H9 (cell line): ENCODE data around the gene HMGB1. TPM values are rescaled to one million over a fixed set of nuclear protein-coding genes. Genes with fewer than 3 reads are reported as not detected.

ENCODE experiments used
- DNase-seq: peaks from one replicate; pipeline ENCODE4 v3.0.0-alpha.2; 2017
- H2AFZ ChIP-seq: one replicate; pipeline ENCODE4 v1.6.1; 2013; ENCODE audit warnings: mild to moderate bottlenecking, low read length, control low read depth, moderate library complexity
- H2AK5ac ChIP-seq: 2 replicates; pipeline ENCODE4 v1.6.1; 2013; ENCODE audit warnings: low read length, control low read depth, mixed read lengths; ENCODE audit not compliant: insufficient read length
- H2BK120ac ChIP-seq: one replicate; pipeline ENCODE4 v1.6.1; 2013; ENCODE audit warnings: low read depth, mild to moderate bottlenecking, low read length, control low read depth, inconsistent platforms; ENCODE audit not compliant: poor library complexity, severe bottlenecking
- H2BK12ac ChIP-seq: 2 replicates; pipeline ENCODE4 v1.6.1; 2013; ENCODE audit warnings: low read length, control low read depth, mixed read lengths, low read depth; ENCODE audit not compliant: insufficient read length
- H2BK15ac ChIP-seq: 2 replicates; pipeline ENCODE4 v1.6.1; 2013; ENCODE audit warnings: low read depth, low read length, control low read depth
- H2BK20ac ChIP-seq: one replicate; pipeline ENCODE4 v1.6.1; 2013; ENCODE audit warnings: low read depth, mild to moderate bottlenecking, low read length, control low read depth, inconsistent platforms; ENCODE audit not compliant: poor library complexity, severe bottlenecking
- H2BK5ac ChIP-seq: 2 replicates; pipeline ENCODE4 v1.6.1; 2013; ENCODE audit warnings: low read length, control low read depth, mixed read lengths; ENCODE audit not compliant: insufficient read length
- H3K14ac ChIP-seq: 2 replicates; pipeline ENCODE4 v1.6.1; 2013; ENCODE audit warnings: low read length, control low read depth; ENCODE audit not compliant: insufficient read depth
- H3K18ac ChIP-seq: 2 replicates; pipeline ENCODE4 v1.6.1; 2013; ENCODE audit warnings: low read depth, mild to moderate bottlenecking, mixed read lengths, low read length, control low read depth; ENCODE audit not compliant: insufficient read length
- H3K23ac ChIP-seq: 2 replicates; pipeline ENCODE4 v1.6.1; 2013; ENCODE audit warnings: low read length, control low read depth, mixed read lengths, low read depth; ENCODE audit not compliant: insufficient read length
- H3K23me2 ChIP-seq: 2 replicates; pipeline ENCODE4 v1.6.1; 2013; ENCODE audit warnings: low read depth, mild to moderate bottlenecking, mixed read lengths, low read length, control low read depth; ENCODE audit not compliant: insufficient read length, poor library complexity, severe bottlenecking
- H3K27ac ChIP-seq: 2 replicates; pipeline ENCODE4 v1.5.1; 2013; ENCODE audit warnings: low read length, control low read depth, mixed read lengths, low read depth; ENCODE audit not compliant: insufficient read length
- H3K27me3 ChIP-seq: 2 replicates; pipeline ENCODE4 v1.6.1; 2013; ENCODE audit warnings: low read length, control low read depth, inconsistent platforms; ENCODE audit not compliant: insufficient read depth
- H3K4ac ChIP-seq: 2 replicates; pipeline ENCODE4 v1.6.1; 2013; ENCODE audit warnings: low read depth, mild to moderate bottlenecking, control low read depth, inconsistent platforms, low read length, moderate library complexity
- H3K4me1 ChIP-seq: 2 replicates; pipeline ENCODE4 v1.6.1; 2013; ENCODE audit warnings: low read length, control low read depth, inconsistent platforms; ENCODE audit not compliant: insufficient read depth
- H3K4me2 ChIP-seq: 2 replicates; pipeline ENCODE4 v1.6.1; 2013; ENCODE audit warnings: low read length, control low read depth, mixed read lengths; ENCODE audit not compliant: insufficient read length, insufficient read depth
- H3K56ac ChIP-seq: 2 replicates; pipeline ENCODE4 v1.6.1; 2013; ENCODE audit warnings: low read depth, mild to moderate bottlenecking, mixed read lengths, low read length, control low read depth; ENCODE audit not compliant: insufficient read length
- H3K79me1 ChIP-seq: 2 replicates; pipeline ENCODE4 v1.6.1; 2013; ENCODE audit warnings: low read depth, mild to moderate bottlenecking, moderate library complexity, low read length, control low read depth, inconsistent platforms; ENCODE audit not compliant: insufficient read depth, poor library complexity, severe bottlenecking
- H3K79me2 ChIP-seq: 2 replicates; pipeline ENCODE4 v1.6.1; 2013; ENCODE audit warnings: low read length, control low read depth, inconsistent platforms; ENCODE audit not compliant: insufficient read depth
- H3K9ac ChIP-seq: 2 replicates; pipeline ENCODE4 v1.6.1; 2013; ENCODE audit warnings: low read length, control low read depth, mixed read lengths; ENCODE audit not compliant: insufficient read length; ENCODE audit errors: extremely low read depth
- H3K9me3 ChIP-seq: one replicate; pipeline ENCODE4 v1.6.1; 2013; ENCODE audit warnings: low read depth, low read length, inconsistent platforms; ENCODE audit not compliant: control insufficient read depth
- H3T11ph ChIP-seq: one replicate; pipeline ENCODE4 v1.6.1; 2013; ENCODE audit warnings: mild to moderate bottlenecking, low read length, control low read depth, inconsistent platforms
- H4K20me1 ChIP-seq: one replicate; pipeline ENCODE4 v1.6.1; 2013; ENCODE audit not compliant: control insufficient read depth, insufficient read length, insufficient read depth
- H4K5ac ChIP-seq: 2 replicates; pipeline ENCODE4 v1.6.1; 2013; ENCODE audit warnings: low read depth, mild to moderate bottlenecking, mixed read lengths, low read length, control low read depth; ENCODE audit not compliant: insufficient read length
- H4K8ac ChIP-seq: replicated peaks from 2 replicates; pipeline ENCODE4 v1.6.1; 2013; ENCODE audit warnings: low read length, control low read depth, mixed read lengths, low read depth; ENCODE audit not compliant: insufficient read length
- H4K91ac ChIP-seq: 2 replicates; pipeline ENCODE4 v1.6.1; 2013; ENCODE audit warnings: low read depth, mild to moderate bottlenecking, moderate library complexity, mixed read lengths, low read length, control low read depth; ENCODE audit not compliant: insufficient read length
- H3K27ac Mint-ChIP-seq, 3 experiments: 2 replicates in 2 of 3; 3 replicates in 1 of 3; pipeline ENCODE4 v1.8.0; 2020 to 2021; ENCODE audit warnings: mixed read lengths in 3 of 3, mild to moderate bottlenecking in 1 of 3, moderate library complexity in 1 of 3
- H3K27me3 Mint-ChIP-seq: 2 replicates; pipeline ENCODE4 v1.8.0; 2021; ENCODE audit warnings: low read depth, mild to moderate bottlenecking, moderate library complexity, mixed read lengths
- H3K36me3 Mint-ChIP-seq, 3 experiments: 2 replicates in 2 of 3; 3 replicates in 1 of 3; pipeline ENCODE4 v1.8.0; 2020 to 2021; ENCODE audit warnings: low read depth in 3 of 3, mixed read lengths in 3 of 3; ENCODE audit not compliant: insufficient read depth in 1 of 3
- H3K4me1 Mint-ChIP-seq, 2 experiments: 2 replicates each; pipeline ENCODE4 v1.8.0; 2020; ENCODE audit warnings: mixed read lengths in 2 of 2
- H3K4me3 Mint-ChIP-seq, 2 experiments: 2 replicates in 1 of 2; 3 replicates in 1 of 2; pipeline ENCODE4 v1.8.0; 2020 to 2021; ENCODE audit warnings: mild to moderate bottlenecking in 2 of 2, mixed read lengths in 2 of 2, moderate library complexity in 1 of 2
- H3K9me3 Mint-ChIP-seq, 2 experiments: 2 replicates in 1 of 2; 3 replicates in 1 of 2; pipeline ENCODE4 v1.8.0; 2020; ENCODE audit warnings: mild to moderate bottlenecking in 2 of 2, mixed read lengths in 2 of 2, moderate library complexity in 1 of 2
- WGBS: extraction: QIAGEN DNeasy Blood & Tissue Kit; methylation state at CpG from one replicate; pipeline ENCODE4 v1.1.7; 2013; ENCODE audit warnings: missing lambda C conversion rate, low lambda C conversion rate, mixed read lengths; ENCODE audit not compliant: insufficient read length; ENCODE audit errors: extremely low coverage; 5-methylcytosine and 5-hydroxymethylcytosine counted together
- total RNA-seq: library from RNA; stranded (reverse); gene quantifications from 2 replicates; pipeline ENCODE4 v1.2.1, GENCODE V29; 2021
- TF ChIP-seq, protein P1 (sequence below): fragments of 200-600 bp; sonication (generic); conservative IDR thresholded peaks from 3 replicates; pipeline ENCODE4 v1.8.0; 2021; ENCODE audit warnings: antibody characterized with exemption, mild to moderate bottlenecking

Gene HMGB1
- total RNA-seq, 1 experiment from 2014 or later: 688 TPM

DNA sequence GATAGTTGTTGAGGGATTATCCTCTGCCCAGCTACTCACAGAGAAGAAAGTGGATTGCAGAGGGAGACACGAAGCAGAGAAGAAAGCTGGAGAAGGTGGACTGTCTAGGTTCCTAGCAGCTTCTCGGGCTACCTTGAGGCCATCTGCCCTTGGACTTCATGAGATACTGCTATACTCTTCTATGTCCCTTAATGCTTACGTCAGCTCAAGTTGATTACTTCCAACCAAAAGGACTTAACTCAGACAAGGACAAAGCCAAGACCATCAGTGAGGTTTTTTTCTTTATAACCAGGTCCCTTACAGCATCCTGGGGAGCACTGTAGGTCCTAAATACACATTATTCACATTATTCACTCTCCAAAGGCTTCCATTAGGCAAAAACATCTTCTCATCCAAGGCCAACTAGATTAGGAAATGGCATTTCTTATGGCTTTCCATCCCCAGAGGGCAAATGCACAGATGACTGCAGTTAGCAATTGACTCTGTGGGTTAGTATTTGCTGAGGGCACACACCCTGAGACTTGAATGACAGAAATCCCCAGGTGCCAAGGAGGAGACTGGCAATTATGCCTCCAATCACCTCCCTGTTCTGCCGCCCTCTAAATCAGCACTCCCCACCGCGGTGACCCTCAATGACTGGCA, 47.5 kb downstream of the HMGB1 start:
- no peak overlapping the region for H3T11ph ChIP-seq
- no peak overlapping the region for H3K56ac ChIP-seq
- H3K36me3 Mint-ChIP-seq: no peaks in the 10 kb centered on the region
- no peaks in the 10 kb centered on the region for H3K27me3 ChIP-seq
- no peaks in the 10 kb centered on the region for H3K79me1 ChIP-seq
- 0 out of 2 replicates have a peak, but pooled peaks cover 3% of the 10 kb centered on the region for H3K4me1 ChIP-seq
- TF ChIP-seq, protein P1, sequence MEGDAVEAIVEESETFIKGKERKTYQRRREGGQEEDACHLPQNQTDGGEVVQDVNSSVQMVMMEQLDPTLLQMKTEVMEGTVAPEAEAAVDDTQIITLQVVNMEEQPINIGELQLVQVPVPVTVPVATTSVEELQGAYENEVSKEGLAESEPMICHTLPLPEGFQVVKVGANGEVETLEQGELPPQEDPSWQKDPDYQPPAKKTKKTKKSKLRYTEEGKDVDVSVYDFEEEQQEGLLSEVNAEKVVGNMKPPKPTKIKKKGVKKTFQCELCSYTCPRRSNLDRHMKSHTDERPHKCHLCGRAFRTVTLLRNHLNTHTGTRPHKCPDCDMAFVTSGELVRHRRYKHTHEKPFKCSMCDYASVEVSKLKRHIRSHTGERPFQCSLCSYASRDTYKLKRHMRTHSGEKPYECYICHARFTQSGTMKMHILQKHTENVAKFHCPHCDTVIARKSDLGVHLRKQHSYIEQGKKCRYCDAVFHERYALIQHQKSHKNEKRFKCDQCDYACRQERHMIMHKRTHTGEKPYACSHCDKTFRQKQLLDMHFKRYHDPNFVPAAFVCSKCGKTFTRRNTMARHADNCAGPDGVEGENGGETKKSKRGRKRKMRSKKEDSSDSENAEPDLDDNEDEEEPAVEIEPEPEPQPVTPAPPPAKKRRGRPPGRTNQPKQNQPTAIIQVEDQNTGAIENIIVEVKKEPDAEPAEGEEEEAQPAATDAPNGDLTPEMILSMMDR: no peak
- H2BK120ac ChIP-seq: no peak overlapping the region
- H3K4ac ChIP-seq: no peak overlapping the region
- H3K9me3 ChIP-seq: no peaks in the 10 kb centered on the region
- no peaks in the 10 kb centered on the region for H4K20me1 ChIP-seq
- H3K79me2 ChIP-seq: no peaks in the 10 kb centered on the region
- H3K14ac ChIP-seq: no peak overlapping the region
- no peak overlapping the region for H2BK5ac ChIP-seq
- no peak overlapping the region for H4K91ac ChIP-seq
- H4K5ac ChIP-seq: no peak overlapping the region
- H2BK20ac ChIP-seq: no peak overlapping the region
- H2BK15ac ChIP-seq: no peak overlapping the region
- no peak overlapping the region for H2AFZ ChIP-seq
- no peak overlapping the region for H3K4me3 Mint-ChIP-seq
- H3K9ac ChIP-seq: no peak overlapping the region
- H3K27ac Mint-ChIP-seq: no peak overlapping the region
- H3K27me3 Mint-ChIP-seq: peaks cover 22% of the 10 kb centered on the region
- no peak overlapping the region for H2AK5ac ChIP-seq
- H3K27ac ChIP-seq: no peak overlapping the region
- no peak overlapping the region for H3K23ac ChIP-seq
- H4K8ac ChIP-seq: no peak overlapping the region
- no peak overlapping the region for H2BK12ac ChIP-seq
- no peak overlapping the region for H3K4me2 ChIP-seq
- WGBS: no CpG with 5 or more reads among the region's 6 CpGs
- H3K18ac ChIP-seq: no peak overlapping the region
- DNase-seq: no peak
- H3K23me2 ChIP-seq: peaks cover 3% of the 10 kb centered on the region
- peaks cover 0 to 3% of the 10 kb centered on the region in 2 experiments; a peak in 1 of 5 replicates for H3K9me3 Mint-ChIP-seq
- peaks cover 12 to 13% of the 10 kb centered on the region in 2 experiments for H3K4me1 Mint-ChIP-seq
